22Rv1 (cell line): ENCODE data around the gene EFS.

Source experiments
- H3K27ac ChIP-seq: fragments of 450-650 bp; 2 replicates; pipeline ENCODE4 v1.5.1; 2017
- CTCF ChIP-seq: fragments of 450-650 bp; IDR thresholded peaks from 2 replicates; pipeline ENCODE4 v1.5.1; 2017; ENCODE audit warnings: mild to moderate bottlenecking
- ZFX ChIP-seq: fragments of 450-650 bp; IDR thresholded peaks from 2 replicates; pipeline ENCODE4 v1.6.1; 2017; ENCODE audit warnings: antibody characterized with exemption, borderline replicate concordance

The EFS gene

GRCh38 chr14:23349156-23349845 is 15.7 kb downstream of the EFS start:
- no peak for TF ChIP-seq ZFX
- TF ChIP-seq CTCF, result no peak
- H3K27ac ChIP-seq, result no peak overlapping the region

GRCh38 chr14:23348297-23348655 is 16.7 kb downstream of the EFS start:
- no peak for TF ChIP-seq CTCF
- no peak for TF ChIP-seq ZFX

GRCh38 chr14:23347406-23348296 is 17.3 kb downstream of the EFS start:
- TF ChIP-seq ZFX (no peak), CTCF (no peak)
- no peak overlapping the region for H3K27ac ChIP-seq

More at GRCh38 chr14:23348297-23348655, 16.7 kb downstream of the EFS start:
- no peak overlapping the region for H3K27ac ChIP-seq

GRCh38 chr14:23346693-23347405 is 18.1 kb downstream of the EFS start:
- H3K27ac ChIP-seq, result no peak overlapping the region

GRCh38 chr14:23345987-23346692 is 18.8 kb downstream of the EFS start:
- TF ChIP-seq ZFX (no peak), CTCF (no peak)
- no peak overlapping the region for H3K27ac ChIP-seq

More at GRCh38 chr14:23346693-23347405, 18.1 kb downstream of the EFS start:
- no peak for TF ChIP-seq CTCF
- TF ChIP-seq ZFX, result no peak

GRCh38 chr14:23344481-23344880 is 20.5 kb downstream of the EFS start:
- TF ChIP-seq ZFX (no peak), CTCF (no peak)

More at GRCh38 chr14:23344481-23344880, 20.5 kb downstream of the EFS start:
- no peak overlapping the region for H3K27ac ChIP-seq
